Measurements from ENCODE around the gene SLC46A1. TPM values are rescaled to one million over a fixed set of nuclear protein-coding genes. Genes with fewer than 3 reads are reported as not detected.
A peak's percentile ranks its signal among the peaks of the same experiment; 100 is the strongest.

Gene SLC46A1
- total RNA-seq, 1 donor from 2014 or later = 7.4 TPM

DNA sequence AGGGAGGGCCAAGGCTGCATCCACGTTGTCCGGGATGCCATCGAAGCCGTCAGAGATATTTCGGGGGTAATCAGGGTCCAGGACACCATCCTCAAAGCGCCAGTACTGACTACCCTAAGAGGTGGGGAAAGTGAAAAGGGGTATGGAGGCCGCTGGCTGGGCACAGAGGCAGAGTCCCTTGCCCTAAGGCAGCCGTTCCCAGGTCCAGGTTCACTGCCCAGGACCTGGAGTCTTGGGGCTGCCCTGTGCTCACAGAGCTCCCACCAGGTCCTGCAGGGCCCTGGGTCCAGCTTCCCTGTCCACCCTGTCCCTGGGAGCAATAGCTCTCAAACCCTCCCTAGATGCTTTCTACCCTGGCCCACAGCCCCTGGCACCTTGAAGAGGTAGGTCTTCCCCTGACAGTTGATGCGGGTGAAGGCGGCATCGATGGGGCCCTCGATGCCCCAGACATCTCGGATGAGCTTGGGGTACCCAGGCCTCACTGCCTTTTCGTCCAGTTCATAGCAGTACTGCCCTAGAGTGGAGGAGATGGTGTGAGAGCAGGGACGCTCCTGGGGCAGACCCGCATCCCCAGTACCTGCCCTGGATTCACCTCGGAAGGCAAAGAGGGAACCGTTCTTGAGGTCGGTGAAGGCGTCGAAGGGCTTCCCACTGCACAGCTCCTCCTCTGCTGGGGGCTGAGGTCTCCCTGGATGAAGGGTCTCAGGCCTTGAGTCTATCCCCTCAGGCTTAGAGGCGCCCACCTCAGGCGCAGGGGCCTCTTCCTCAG, 36.9 kb downstream of the SLC46A1 start:
- FAIRE-seq = no peak

DNA sequence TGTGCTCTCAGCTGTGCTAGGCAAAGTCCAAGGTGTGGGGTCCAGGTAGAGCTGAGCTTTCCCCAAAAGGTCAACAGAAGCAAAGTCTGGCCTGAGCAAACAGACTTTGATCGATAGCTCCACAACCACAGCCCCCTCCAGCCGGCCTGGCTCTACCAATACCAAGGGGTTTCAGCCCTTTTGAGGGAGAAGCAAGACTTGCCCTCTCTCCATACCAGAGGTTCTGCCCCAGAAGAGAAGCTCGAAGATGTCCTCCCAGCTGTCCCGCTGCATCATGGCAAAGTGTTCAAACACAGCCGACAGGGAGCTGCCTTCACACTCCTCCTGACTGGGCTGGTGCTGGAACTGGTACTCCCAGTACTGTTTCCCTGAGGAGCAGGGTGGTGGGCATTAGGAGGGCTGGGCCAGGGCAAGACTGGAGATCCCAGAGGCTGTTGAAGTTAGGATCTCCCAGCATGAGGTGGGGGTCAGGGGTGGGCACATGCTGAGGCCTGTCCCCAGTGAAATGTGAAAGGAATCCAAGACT, 37.6 kb downstream of the SLC46A1 start:
- H3K4me1 ChIP-seq (ENCODE audit: insufficient read depth, low read length) = peaks cover 21% of the 10 kb centered on the region
- no peak for FAIRE-seq
- Mint-ChIP-seq H3K27ac (ENCODE audit: unreplicated experiment) (no peak overlapping the region), H3K4me3 (ENCODE audit: unreplicated experiment) (no peak overlapping the region), H3K36me3 (ENCODE audit: low read depth, unreplicated experiment) (peaks cover 3% of the 10 kb centered on the region), H3K4me1 (ENCODE audit: low read depth, unreplicated experiment) (peaks cover 12% of the 10 kb centered on the region), H3K27me3 (ENCODE audit: low read depth, unreplicated experiment) (peaks cover 3% of the 10 kb centered on the region), H3K9me3 (ENCODE audit: unreplicated experiment) (no peaks in the 10 kb centered on the region)
- no peak overlapping the region for H3K4me3 ChIP-seq (ENCODE audit: insufficient read depth, low read depth, low read length)
- H3K4me2 ChIP-seq (ENCODE audit: low read length) = no peak overlapping the region
- no peak for DNase-seq (ENCODE audit: low read depth)
- TF ChIP-seq, protein P1, sequence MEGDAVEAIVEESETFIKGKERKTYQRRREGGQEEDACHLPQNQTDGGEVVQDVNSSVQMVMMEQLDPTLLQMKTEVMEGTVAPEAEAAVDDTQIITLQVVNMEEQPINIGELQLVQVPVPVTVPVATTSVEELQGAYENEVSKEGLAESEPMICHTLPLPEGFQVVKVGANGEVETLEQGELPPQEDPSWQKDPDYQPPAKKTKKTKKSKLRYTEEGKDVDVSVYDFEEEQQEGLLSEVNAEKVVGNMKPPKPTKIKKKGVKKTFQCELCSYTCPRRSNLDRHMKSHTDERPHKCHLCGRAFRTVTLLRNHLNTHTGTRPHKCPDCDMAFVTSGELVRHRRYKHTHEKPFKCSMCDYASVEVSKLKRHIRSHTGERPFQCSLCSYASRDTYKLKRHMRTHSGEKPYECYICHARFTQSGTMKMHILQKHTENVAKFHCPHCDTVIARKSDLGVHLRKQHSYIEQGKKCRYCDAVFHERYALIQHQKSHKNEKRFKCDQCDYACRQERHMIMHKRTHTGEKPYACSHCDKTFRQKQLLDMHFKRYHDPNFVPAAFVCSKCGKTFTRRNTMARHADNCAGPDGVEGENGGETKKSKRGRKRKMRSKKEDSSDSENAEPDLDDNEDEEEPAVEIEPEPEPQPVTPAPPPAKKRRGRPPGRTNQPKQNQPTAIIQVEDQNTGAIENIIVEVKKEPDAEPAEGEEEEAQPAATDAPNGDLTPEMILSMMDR (IDR thresholded peaks at IDR 0.05; ENCODE audit: insufficient read depth, low read depth, low read length) = no peak
- TF ChIP-seq EZH2 (IDR thresholded peaks at IDR 0.05; ENCODE audit: insufficient read depth, low read length) = no peak
- no peak overlapping the region for H3K9ac ChIP-seq (ENCODE audit: low read length)
- no peak overlapping the region for H2AFZ ChIP-seq (ENCODE audit: low read depth, low read length)
- H3K27ac ChIP-seq (ENCODE audit: low read depth, low read length) = no peak overlapping the region
- peaks cover 6% of the 10 kb centered on the region for H3K79me2 ChIP-seq (ENCODE audit: insufficient read depth, low read length)
- H4K20me1 ChIP-seq (ENCODE audit: insufficient read depth, low read length) = peaks cover 12% of the 10 kb centered on the region
- H3K36me3 ChIP-seq (ENCODE audit: insufficient read depth, low read length) = no peaks in the 10 kb centered on the region
- no peaks in the 10 kb centered on the region for H3K9me3 ChIP-seq (ENCODE audit: insufficient read depth, low read depth, low read length)
- no peaks in the 10 kb centered on the region for H3K27me3 ChIP-seq (ENCODE audit: insufficient read depth, low read length)

More for the DNA sequence above, 36.9 kb downstream of the SLC46A1 start:
- H2AFZ ChIP-seq (ENCODE audit: low read depth, low read length) = no peak overlapping the region
- TF ChIP-seq, protein P1 (IDR thresholded peaks at IDR 0.05; ENCODE audit: insufficient read depth, low read depth, low read length) = no peak
- no peak for TF ChIP-seq EZH2 (IDR thresholded peaks at IDR 0.05; ENCODE audit: insufficient read depth, low read length)
- peaks cover 6% of the 10 kb centered on the region for H3K79me2 ChIP-seq (ENCODE audit: insufficient read depth, low read length)
- no peak overlapping the region for H3K4me3 Mint-ChIP-seq (ENCODE audit: unreplicated experiment)
- H3K4me3 ChIP-seq (ENCODE audit: insufficient read depth, low read depth, low read length) = no peak overlapping the region
- peak overlapping the region; percentile 14 for H3K27ac Mint-ChIP-seq (ENCODE audit: unreplicated experiment)
- no peak overlapping the region for H3K4me2 ChIP-seq (ENCODE audit: low read length)
- peaks cover 9% of the 10 kb centered on the region for H3K27me3 Mint-ChIP-seq (ENCODE audit: low read depth, unreplicated experiment)
- H3K36me3 ChIP-seq (ENCODE audit: insufficient read depth, low read length) = no peaks in the 10 kb centered on the region
- no peak for DNase-seq (ENCODE audit: low read depth)
- peaks cover 7% of the 10 kb centered on the region for H3K36me3 Mint-ChIP-seq (ENCODE audit: low read depth, unreplicated experiment)
- H3K9me3 Mint-ChIP-seq (ENCODE audit: unreplicated experiment) = no peaks in the 10 kb centered on the region
- no peaks in the 10 kb centered on the region for H3K9me3 ChIP-seq (ENCODE audit: insufficient read depth, low read depth, low read length)
- H3K4me1 ChIP-seq (ENCODE audit: insufficient read depth, low read length) = peaks cover 21% of the 10 kb centered on the region
- no peak overlapping the region for H3K9ac ChIP-seq (ENCODE audit: low read length)
- no peaks in the 10 kb centered on the region for H3K27me3 ChIP-seq (ENCODE audit: insufficient read depth, low read length)
- peaks cover 19% of the 10 kb centered on the region for H4K20me1 ChIP-seq (ENCODE audit: insufficient read depth, low read length)
- no peak overlapping the region for H3K27ac ChIP-seq (ENCODE audit: low read depth, low read length)
- H3K4me1 Mint-ChIP-seq (ENCODE audit: low read depth, unreplicated experiment) = peaks cover 15% of the 10 kb centered on the region
